PFSK-1 (cell line): ENCODE results near the gene CELF4.

Experiments
- FOXP2 ChIP-seq: optimal IDR thresholded peaks from 2 replicates; pipeline ENCODE3; 2011; ENCODE audit warnings: borderline replicate concordance, control low read depth, inconsistent platforms; ENCODE audit not compliant: insufficient read depth; ENCODE audit errors: extremely low read length, extremely low read depth
- POLR2AphosphoS5 ChIP-seq: IDR thresholded peaks from 2 replicates; pipeline ENCODE4 v1.6.1; 2012; ENCODE audit warnings: low read depth, mild to moderate bottlenecking, control low read depth, low read length, moderate library complexity
- REST ChIP-seq, 2 experiments: IDR thresholded peaks; 2 replicates each; pipeline versions ENCODE4 v1.6.1 to v1.8.0; 2011 to 2012; ENCODE audit warnings: low read depth in 2 of 2, low read length in 2 of 2, control low read depth in 1 of 2, inconsistent platforms in 1 of 2, mild to moderate bottlenecking in 1 of 2, moderate library complexity in 1 of 2; ENCODE audit not compliant: insufficient read depth in 1 of 2
- SIN3A ChIP-seq: IDR thresholded peaks from 2 replicates; pipeline ENCODE4 v1.6.1; 2012; ENCODE audit warnings: mild to moderate bottlenecking, low read length, moderate library complexity, borderline replicate concordance; ENCODE audit not compliant: insufficient read depth
- TAF1 ChIP-seq: IDR thresholded peaks from 2 replicates; pipeline ENCODE4 v1.6.1; 2012; ENCODE audit warnings: low read length, control low read depth, borderline replicate concordance; ENCODE audit not compliant: insufficient read depth

The CELF4 gene

GRCh38 chr18:37582261-37582660 is 16.7 kb upstream of the CELF4 start:
- TF ChIP-seq FOXP2 = no peak
- no peak for TF ChIP-seq TAF1
- no peak for TF ChIP-seq REST (IDR thresholded peaks at IDR 0.05; ENCODE audit: insufficient read depth in 1 of 2, low read depth in 2 of 2, low read length in 2 of 2)
- TF ChIP-seq POLR2AphosphoS5 = no peak
- no peak for TF ChIP-seq SIN3A

- TF ChIP-seq FOXP2 (no peak), SIN3A (no peak), POLR2AphosphoS5 (no peak), TAF1 (no peak), REST (IDR thresholded peaks at IDR 0.05; ENCODE audit: insufficient read depth in 1 of 2, low read depth in 2 of 2, low read length in 2 of 2) (no peak)
These were observed 13.4 kb upstream of the CELF4 start for GRCh38 chr18:37578886-37579513.

- TF ChIP-seq POLR2AphosphoS5 = no peak
- TF ChIP-seq FOXP2 = no peak
- TF ChIP-seq REST (IDR thresholded peaks at IDR 0.05; ENCODE audit: insufficient read depth in 1 of 2, low read depth in 2 of 2, low read length in 2 of 2) = no peak
- no peak for TF ChIP-seq TAF1
- TF ChIP-seq SIN3A = no peak
These were observed 12.6 kb upstream of the CELF4 start for GRCh38 chr18:37578182-37578678.

GRCh38 chr18:37577051-37577611 is 11.5 kb upstream of the CELF4 start:
- TF ChIP-seq POLR2AphosphoS5 (no peak), FOXP2 (no peak), TAF1 (no peak), SIN3A (no peak), REST (IDR thresholded peaks at IDR 0.05; ENCODE audit: insufficient read depth in 1 of 2, low read depth in 2 of 2, low read length in 2 of 2) (no peak)

GRCh38 chr18:37575646-37576045 is 10.0 kb upstream of the CELF4 start:
- no peak for TF ChIP-seq REST (IDR thresholded peaks at IDR 0.05; ENCODE audit: insufficient read depth in 1 of 2, low read depth in 2 of 2, low read length in 2 of 2)
- no peak for TF ChIP-seq SIN3A
- TF ChIP-seq POLR2AphosphoS5 = no peak
- no peak for TF ChIP-seq FOXP2
- no peak for TF ChIP-seq TAF1
